GM13976 (cell line): ENCODE measurements around the gene SELENOH.

Source experiments
- DNase-seq: peaks from one replicate; pipeline ENCODE4 v3.0.0; 2012; ENCODE audit warnings: low spot score
- CTCF ChIP-seq: IDR thresholded peaks from 2 replicates; pipeline ENCODE4 v1.5.1; 2012; ENCODE audit warnings: borderline replicate concordance, mild to moderate bottlenecking; ENCODE audit not compliant: insufficient read depth; ENCODE audit errors: extremely low read depth, missing control alignments, control extremely low read depth
- in situ Hi-C: fragments of 300-500 bp; cut with MboI; formaldehyde crosslinking; loops from one replicate; pipeline ENCODE4 v1.12.0; 2022; ENCODE audit warnings: low sequenced_read_pairs, mixed read lengths, inconsistent platforms; ENCODE audit not compliant: unreplicated experiment

Gene SELENOH

GRCh38 chr11:57761301-57762234, 20.3 kb downstream of the SELENOH start, which contains the start of gene CTNND1:
Gene CTNND1 (plus strand): TSS chr11:57761802. CDS start chr11:57791479, 29,677 bp downstream.
- peak; percentile 87 for DNase-seq
- no peak for TF ChIP-seq CTCF
- in situ Hi-C loops = loop anchor here (5.0 kb wide), 1 partner anchor 41 kb away; no protein-coding TSS in a partner anchor

DNA sequence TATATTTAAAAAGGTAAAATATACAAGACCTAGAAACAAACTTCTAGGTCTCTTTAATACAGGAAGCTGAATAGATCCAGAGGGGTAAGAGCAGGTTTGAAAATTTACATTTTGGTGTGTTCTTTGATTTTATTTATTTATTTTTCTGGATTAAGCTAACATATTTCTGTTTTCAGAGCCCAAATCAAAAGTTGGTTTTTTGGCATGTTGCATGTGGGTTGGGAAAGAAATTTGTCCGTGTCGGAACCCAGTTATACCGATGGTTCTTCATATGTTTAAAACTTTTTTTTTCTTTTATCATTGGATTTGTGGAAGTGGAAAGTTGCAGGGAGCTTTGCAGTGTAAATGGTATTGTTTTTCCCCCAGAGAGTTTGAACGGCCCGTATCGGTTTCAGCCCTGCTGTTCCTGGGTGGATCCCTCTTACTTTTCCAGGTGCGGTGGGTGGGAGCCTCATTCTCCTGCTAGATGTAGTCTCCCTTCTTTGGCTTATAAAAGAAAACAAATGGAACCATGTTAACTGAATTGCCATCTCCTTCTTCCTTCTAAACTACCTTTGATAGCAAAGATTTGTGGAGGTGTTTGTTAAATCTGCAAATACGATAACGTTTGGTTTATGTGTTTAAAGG, 21.1 kb downstream of the SELENOH start:
- in situ Hi-C loops = loop anchor here (5.0 kb wide), 1 partner anchor 40 kb away; no protein-coding TSS in a partner anchor
- DNase-seq = no peak
- no peak for TF ChIP-seq CTCF

DNA sequence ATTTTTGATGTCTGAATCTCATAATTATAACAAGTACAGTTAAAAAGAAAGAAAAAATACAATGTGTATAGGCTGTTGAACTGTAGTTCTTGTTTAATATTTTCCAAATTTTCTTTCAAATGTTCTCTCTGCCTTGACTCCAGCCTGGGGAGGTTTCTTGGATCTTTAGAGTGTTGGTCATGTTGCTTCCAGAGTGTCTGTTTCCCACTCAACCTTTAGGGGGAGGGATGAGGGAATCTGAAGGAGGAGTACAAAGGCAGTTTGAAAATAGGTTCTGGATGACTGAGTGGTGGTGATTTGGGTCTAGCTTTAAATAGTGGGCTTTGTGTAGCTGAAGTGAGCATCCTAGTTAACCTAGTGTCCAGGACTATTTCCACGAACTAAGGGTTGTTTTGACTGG, 22.3 kb downstream of the SELENOH start:
- in situ Hi-C loops = loop anchor here (5.0 kb wide), 1 partner anchor 39 kb away; no protein-coding TSS in a partner anchor
- TF ChIP-seq CTCF = no peak
- DNase-seq = no peak

DNA sequence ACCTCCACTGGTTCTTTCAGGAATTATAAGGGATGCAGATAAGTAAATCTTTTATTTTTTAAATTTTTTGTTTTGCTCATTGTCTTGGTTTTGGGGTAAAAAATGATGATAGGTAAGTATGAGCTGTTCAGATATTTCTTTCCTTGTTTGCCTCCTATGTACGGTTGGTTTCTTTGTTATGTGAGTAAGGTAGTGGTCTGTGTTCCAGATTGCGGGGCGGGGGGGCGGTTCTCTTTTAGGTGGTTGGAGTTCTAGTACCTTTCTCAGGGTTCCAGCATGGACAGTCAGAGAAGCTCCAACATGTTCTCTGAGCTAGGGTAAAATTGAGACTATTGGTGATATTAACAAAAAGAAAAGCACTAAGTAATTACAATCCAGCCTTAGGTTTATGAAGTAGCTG, 22.7 kb downstream of the SELENOH start:
- no peak for DNase-seq
- TF ChIP-seq CTCF = no peak
- in situ Hi-C loops = loop anchor here (5.0 kb wide), 1 partner anchor 38 kb away; no protein-coding TSS in a partner anchor

GRCh38 chr11:57764566-57764965, 23.3 kb downstream of the SELENOH start:
- DNase-seq = no peak
- in situ Hi-C loops = loop anchor here (5.0 kb wide), 1 partner anchor 38 kb away; no protein-coding TSS in a partner anchor
- TF ChIP-seq CTCF = no peak

- in situ Hi-C loops = loop anchor here (5.0 kb wide), 1 partner anchor 37 kb away; no protein-coding TSS in a partner anchor
- DNase-seq = no peak
- TF ChIP-seq CTCF = no peak
Measured at GRCh38 chr11:57764972-57765371, 23.7 kb downstream of the SELENOH start.
